Effector CD4-positive, alpha-beta T cell (primary cell): ENCODE results near the gene TPST2.

Experiments
- DNase-seq: peaks from one replicate; pipeline ENCODE4 v3.0.0-alpha.2; 2020

The TPST2 gene

GRCh38 chr22:26610072-26610958, 20.4 kb upstream of the TPST2 start:
- DNase-seq = no peak

GRCh38 chr22:26609287-26609686, 19.4 kb upstream of the TPST2 start:
- no peak for DNase-seq

DNA sequence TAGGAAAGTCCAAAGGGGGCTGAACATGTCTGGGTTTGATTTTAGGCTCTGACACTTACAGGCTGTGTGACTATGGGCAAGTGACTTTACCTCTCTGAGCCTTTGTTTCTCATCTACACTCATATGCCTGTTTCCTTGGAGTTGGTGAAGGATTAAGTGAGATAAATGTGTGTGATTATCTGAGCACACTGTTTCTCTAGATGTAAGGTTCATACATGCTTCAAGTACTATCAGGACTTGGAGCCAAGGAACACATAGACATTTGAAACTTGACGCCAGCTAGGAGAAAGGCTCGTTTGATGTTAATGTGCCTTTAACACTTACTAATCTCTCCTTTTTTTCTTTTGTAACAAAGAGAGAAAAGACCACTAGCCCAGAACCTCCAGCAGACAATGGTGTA, 18.2 kb upstream of the TPST2 start:
- DNase-seq = no peak

- no peak for DNase-seq
Observed at GRCh38 chr22:26606611-26607010, 16.7 kb upstream of the TPST2 start.

- DNase-seq = no peak
Observed at GRCh38 chr22:26604368-26604767, 14.4 kb upstream of the TPST2 start.

- DNase-seq = no peak
Observed at GRCh38 chr22:26602127-26602526, 12.2 kb upstream of the TPST2 start.

DNA sequence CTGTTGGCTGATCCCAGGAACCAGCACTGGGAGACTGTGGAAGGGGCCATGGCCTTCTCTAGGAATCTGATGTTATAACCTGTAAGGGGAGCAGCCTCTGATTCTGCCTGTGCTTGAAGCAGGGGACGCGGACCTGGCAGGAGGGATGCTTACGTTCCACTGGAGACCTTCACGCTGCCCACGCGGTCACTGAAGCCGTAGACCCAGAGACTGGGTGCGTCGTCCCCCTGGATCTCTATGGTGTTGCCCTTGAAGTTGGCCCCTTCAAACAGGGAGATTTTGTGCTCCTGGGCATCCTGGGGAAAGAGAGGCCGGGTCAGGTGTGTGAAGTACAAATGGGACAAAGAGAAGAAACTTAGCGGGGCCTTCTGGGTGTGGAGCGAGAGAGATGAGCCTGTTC, 11.8 kb upstream of the TPST2 start:
- DNase-seq = no peak

DNA sequence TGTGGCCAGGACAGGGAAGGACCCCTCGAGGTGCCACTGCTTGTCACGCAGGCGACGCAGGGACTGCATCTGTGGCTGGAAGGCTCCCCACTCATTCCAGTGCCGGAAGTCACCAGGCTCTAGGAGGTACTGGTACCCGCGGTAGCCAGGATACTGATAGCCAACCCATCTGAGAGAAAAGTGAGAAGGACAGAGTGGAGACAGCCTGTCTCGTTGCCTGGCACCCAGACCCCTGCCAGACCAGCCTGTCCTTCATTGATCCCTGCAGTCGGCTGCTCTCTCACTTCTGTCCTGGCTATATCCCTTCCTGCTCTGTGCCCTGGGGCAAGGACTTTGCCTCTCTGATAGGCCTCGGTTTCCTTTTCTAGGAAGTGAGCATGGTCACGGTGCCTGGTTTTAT, 9.6 kb upstream of the TPST2 start:
- DNase-seq = no peak

GRCh38 chr22:26597480-26597879, 7.5 kb upstream of the TPST2 start:
- no peak for DNase-seq

- DNase-seq = no peak
Observed at GRCh38 chr22:26597026-26597425, 7.1 kb upstream of the TPST2 start.

GRCh38 chr22:26593763-26594162, 3.8 kb upstream of the TPST2 start:
- DNase-seq = no peak

- peak; percentile 21 for DNase-seq
Observed at GRCh38 chr22:26592421-26592891, 2.5 kb upstream of the TPST2 start.

- peak; percentile 8 for DNase-seq
Observed at GRCh38 chr22:26589367-26589844, 526 bp downstream of the TPST2 start.

DNA sequence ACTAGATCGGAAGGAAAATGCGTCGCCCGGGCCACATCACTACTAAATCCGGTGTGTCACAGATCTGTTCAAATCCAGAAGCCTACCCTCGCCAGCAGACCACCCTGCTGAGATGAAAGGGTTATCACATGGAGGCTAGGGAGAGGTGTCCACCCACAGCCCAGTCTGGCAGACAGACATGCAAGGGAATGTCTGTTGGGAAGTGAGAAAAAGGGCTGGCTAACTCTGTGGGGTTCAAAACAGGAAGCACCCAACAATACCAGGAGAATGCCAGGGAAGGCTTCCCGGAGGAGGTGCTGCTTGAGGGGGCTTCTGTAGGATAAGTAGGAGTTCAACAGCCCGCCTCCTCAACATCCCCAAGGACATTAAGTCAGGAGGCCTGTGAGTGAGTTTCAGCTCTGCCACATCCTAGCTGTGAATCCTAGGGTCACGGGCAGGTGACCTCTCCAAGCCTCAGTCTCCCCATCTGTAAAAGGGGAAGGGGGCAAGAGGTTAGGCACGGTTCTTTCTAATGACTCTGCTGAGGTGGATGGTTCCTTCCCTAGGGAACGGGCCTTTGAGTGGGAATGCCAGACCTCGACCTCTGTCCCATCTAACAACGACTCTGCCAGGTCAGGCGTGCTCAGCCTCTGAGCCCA, 1.1 kb downstream of the TPST2 start:
- no peak for DNase-seq

- DNase-seq = no peak
Observed at GRCh38 chr22:26587991-26588613, 1.8 kb downstream of the TPST2 start.

GRCh38 chr22:26586556-26587325, 3.2 kb downstream of the TPST2 start:
- DNase-seq = no peak

- DNase-seq = no peak
Observed at GRCh38 chr22:26585104-26585790, 4.7 kb downstream of the TPST2 start.

DNA sequence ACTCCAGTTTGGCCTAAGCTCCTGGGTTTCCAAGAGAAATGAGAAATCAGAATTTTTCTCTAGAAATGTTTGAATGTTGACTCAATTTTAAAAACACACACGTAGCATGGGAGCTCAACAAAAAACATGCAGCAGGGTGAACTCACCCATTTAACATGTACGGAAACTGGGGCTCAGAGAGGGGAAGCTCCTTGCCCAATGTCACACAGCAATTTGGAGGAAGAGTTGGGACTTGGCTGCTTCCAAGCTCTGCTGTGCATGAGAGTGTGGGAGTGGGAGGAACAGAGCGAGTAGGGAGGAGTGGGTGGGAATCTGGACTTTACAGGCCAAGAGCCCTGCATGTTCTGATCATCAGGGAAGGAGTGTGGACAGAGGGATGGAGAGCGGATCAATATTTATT, 5.9 kb downstream of the TPST2 start:
- DNase-seq = no peak

GRCh38 chr22:26581633-26582168, 8.2 kb downstream of the TPST2 start:
- DNase-seq = no peak

GRCh38 chr22:26581026-26581425, 8.9 kb downstream of the TPST2 start:
- DNase-seq = no peak

GRCh38 chr22:26580240-26580962, 9.5 kb downstream of the TPST2 start:
- DNase-seq = no peak
